HUES64 (cell line): ENCODE results near the gene TSHR.
"Not testable (repeated sequence)": the region's sequence is repeated elsewhere in the genome, so short reads cannot be mapped to it uniquely, and the experiment has no call there.

ENCODE experiments used
- H3K27ac ChIP-seq: 2 replicates; pipeline ENCODE4 v1.7.0; 2013; ENCODE audit warnings: low read depth, low read length, inconsistent platforms
- H3K27me3 ChIP-seq: 2 replicates; pipeline ENCODE4 v1.6.1; 2013; ENCODE audit warnings: mild to moderate bottlenecking, low read length; ENCODE audit not compliant: insufficient read depth
- H3K36me3 ChIP-seq: 2 replicates; pipeline ENCODE4 v1.6.1; 2013; ENCODE audit warnings: mild to moderate bottlenecking, low read length; ENCODE audit not compliant: insufficient read depth
- H3K4me1 ChIP-seq: 2 replicates; pipeline ENCODE4 v1.6.1; 2013; ENCODE audit warnings: mild to moderate bottlenecking, low read length, moderate library complexity; ENCODE audit not compliant: insufficient read depth
- H3K4me3 ChIP-seq: 2 replicates; pipeline ENCODE4 v1.5.1; 2013; ENCODE audit warnings: mild to moderate bottlenecking, low read length, moderate library complexity
- H3K9ac ChIP-seq: 2 replicates; pipeline ENCODE4 v1.6.1; 2013; ENCODE audit warnings: mild to moderate bottlenecking, low read depth, low read length
- H3K9me3 ChIP-seq: 2 replicates; pipeline ENCODE4 v1.6.1; 2013; ENCODE audit warnings: low read depth, low read length; ENCODE audit not compliant: insufficient read depth
- WGBS: fragments of 150-250, 120-280 bp; methylation state at CpG from one replicate; pipeline ENCODE4 v1.1.7; 2013; ENCODE audit warnings: missing lambda C conversion rate; 5-methylcytosine and 5-hydroxymethylcytosine counted together

Gene TSHR

DNA sequence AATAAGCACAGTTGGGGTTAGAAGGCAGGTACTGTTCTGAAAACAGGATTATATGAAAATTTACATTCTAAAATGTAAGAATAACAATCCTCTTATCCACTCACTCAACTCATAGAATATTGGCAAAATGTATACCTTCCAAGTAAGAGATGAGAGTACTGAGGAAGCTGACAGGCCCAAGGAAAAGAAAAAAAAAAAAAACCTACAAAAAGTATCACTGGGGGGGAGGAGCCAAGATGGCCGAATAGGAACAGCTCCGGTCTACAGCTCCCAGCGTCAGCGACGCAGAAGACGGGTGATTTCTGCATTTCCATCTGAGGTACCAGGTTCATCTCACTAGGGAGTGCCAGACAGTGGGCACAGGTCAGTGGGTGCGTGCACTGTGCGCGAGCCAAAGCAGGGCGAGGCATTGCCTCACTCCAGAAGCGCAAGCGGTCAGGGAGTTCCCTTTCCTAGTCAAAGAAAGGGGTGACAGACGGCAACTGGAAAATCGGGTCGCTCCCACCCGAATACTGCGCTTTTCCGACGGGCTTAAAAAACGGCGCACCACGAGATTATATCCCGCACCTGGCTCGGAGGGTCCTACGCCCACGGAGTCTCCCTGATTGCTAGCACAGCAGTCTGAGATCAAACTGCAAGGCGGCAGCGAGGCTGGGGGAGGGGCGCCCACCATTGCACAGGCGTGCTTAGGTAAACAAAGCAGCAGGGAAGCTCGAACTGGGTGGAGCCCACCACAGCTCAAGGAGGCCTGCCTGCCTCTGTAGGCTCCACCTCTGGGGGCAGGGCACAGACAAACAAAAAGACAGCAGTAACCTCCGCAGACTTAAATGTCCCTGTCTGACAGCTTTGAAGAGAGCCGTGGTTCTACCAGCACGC is 158.8 kb downstream of the TSHR start:
- not testable (repeated sequence) for H3K27me3 ChIP-seq, H3K4me3 ChIP-seq, H3K9me3 ChIP-seq, H3K27ac ChIP-seq, H3K4me1 ChIP-seq, H3K9ac ChIP-seq, H3K36me3 ChIP-seq
- WGBS: 31% methylated on average over 34 of the region's 34 CpGs

DNA sequence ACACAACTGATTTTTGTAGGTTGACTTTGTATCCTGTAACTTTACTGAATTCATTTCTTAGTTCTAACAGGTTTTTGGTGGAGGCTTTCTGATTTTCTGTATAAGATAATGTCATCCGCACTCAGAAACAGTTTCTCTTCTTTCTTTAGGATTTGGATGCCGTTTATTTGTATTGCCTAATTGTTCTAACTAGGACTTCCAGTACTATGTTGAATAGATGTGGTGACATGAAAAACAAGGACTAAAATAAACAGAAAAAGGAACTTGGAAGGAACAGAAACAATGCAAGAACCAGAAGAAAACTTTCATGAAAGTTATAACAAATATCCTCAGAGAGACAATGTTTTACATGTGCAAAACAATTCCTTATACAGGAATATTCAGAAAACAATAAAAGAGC is 165.1 kb downstream of the TSHR start:
- no peak overlapping the region for H3K4me3 ChIP-seq
- 100% methylated on average over 1 of the region's 2 CpGs for WGBS
- H3K4me1 ChIP-seq: no peaks in the 10 kb centered on the region
- no peak overlapping the region for H3K9ac ChIP-seq
- H3K9me3 ChIP-seq: no peaks in the 10 kb centered on the region
- no peaks in the 10 kb centered on the region for H3K27me3 ChIP-seq
- no peaks in the 10 kb centered on the region for H3K36me3 ChIP-seq
- H3K27ac ChIP-seq: no peak overlapping the region

DNA sequence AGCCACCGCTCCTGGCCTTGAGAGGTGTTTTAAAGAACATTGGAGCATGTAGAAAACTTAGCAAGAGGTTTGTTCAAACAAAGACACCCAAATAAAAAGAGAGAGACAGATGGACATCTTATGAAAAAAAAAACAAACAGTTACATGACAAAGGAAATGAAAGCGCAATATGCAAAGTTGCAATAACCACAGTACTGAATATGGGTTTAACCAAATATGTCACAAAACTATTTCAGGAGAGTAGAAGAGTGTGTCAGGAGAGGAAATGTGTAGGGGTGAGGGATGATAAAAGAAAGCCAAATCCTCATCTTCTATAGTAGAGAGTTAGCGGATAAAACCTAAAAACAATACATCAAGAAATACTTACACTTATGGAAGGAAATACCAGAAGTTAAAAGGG is 166.9 kb downstream of the TSHR start:
- H3K4me1 ChIP-seq: no peaks in the 10 kb centered on the region
- H3K27me3 ChIP-seq: no peaks in the 10 kb centered on the region
- no peak overlapping the region for H3K27ac ChIP-seq
- no peak overlapping the region for H3K4me3 ChIP-seq
- H3K9me3 ChIP-seq: no peaks in the 10 kb centered on the region
- 44% methylated on average over 1 of the region's 3 CpGs for WGBS
- no peak overlapping the region for H3K9ac ChIP-seq
- H3K36me3 ChIP-seq: no peaks in the 10 kb centered on the region

DNA sequence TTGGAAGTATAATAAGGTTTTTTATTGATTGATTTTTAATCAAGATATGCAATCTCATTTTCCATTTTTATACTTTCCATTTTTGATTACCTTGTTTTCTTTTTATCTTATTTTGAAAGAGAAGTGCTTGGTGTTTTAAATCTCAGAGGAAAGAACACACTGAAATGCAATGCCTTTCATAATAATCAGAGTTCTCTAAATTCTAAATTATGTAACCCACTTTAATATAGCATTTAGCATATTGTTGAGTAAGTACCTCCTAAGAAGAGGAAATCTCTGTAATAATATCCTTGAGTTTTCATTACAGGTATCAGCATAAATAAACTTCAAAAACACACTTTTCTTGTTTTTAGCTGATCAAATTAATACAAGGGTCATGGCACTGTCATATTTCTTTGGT is 168.4 kb downstream of the TSHR start:
- Histone ChIP-seq H3K9ac (no peak overlapping the region), H3K36me3 (no peaks in the 10 kb centered on the region), H3K27ac (no peak overlapping the region), H3K9me3 (no peaks in the 10 kb centered on the region), H3K27me3 (no peaks in the 10 kb centered on the region), H3K4me1 (no peaks in the 10 kb centered on the region), H3K4me3 (no peak overlapping the region)

DNA sequence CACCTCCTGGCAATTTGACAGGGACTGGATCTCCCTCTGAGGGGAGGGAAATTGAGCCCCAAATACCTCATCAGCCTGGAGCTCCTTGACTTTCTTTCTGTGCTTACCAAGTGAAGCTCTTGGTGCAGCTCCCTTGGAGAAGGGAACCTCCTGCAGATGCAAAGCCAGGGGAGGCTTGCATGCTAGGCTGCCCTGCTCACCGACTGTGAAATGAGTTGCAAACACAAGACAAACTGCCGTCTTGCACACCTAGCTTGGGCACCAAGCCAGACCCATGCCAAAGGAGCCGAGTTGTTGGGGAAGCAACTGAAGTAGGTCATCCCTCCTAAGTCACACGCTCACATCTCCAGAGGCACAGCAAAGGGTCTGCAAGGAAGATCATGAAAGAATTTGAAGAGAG is 170.1 kb downstream of the TSHR start:
- Histone ChIP-seq H3K27ac (no peak overlapping the region), H3K4me3 (no peak overlapping the region), H3K9ac (no peak overlapping the region), H3K9me3 (no peaks in the 10 kb centered on the region), H3K4me1 (no peaks in the 10 kb centered on the region), H3K27me3 (no peaks in the 10 kb centered on the region), H3K36me3 (no peaks in the 10 kb centered on the region)
- WGBS: 84% methylated on average over 4 of the region's 4 CpGs

DNA sequence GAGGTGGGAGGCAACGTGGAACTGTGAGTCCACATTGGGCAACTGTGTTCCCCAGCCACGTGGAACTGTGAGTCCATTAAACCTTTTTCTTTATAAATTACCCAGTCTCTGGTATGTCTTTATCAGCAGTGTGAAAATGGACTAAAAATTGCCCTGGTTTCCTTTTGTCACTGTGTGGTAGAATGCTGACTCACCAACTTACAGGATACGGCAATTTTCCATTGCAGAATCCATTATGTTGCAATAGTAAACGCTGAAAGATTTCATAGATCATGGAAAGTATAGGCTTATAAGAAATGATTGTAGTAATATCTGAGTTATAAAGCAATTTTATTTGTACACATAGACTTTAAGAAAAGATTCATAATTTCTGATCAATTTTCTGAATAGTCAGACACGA is 172.4 kb downstream of the TSHR start:
- Histone ChIP-seq H3K9ac (no peak overlapping the region), H3K27me3 (no peaks in the 10 kb centered on the region), H3K9me3 (no peaks in the 10 kb centered on the region), H3K4me3 (no peak overlapping the region), H3K4me1 (no peaks in the 10 kb centered on the region), H3K27ac (no peak overlapping the region), H3K36me3 (no peaks in the 10 kb centered on the region)
- WGBS: 99% methylated on average over 3 of the region's 5 CpGs

DNA sequence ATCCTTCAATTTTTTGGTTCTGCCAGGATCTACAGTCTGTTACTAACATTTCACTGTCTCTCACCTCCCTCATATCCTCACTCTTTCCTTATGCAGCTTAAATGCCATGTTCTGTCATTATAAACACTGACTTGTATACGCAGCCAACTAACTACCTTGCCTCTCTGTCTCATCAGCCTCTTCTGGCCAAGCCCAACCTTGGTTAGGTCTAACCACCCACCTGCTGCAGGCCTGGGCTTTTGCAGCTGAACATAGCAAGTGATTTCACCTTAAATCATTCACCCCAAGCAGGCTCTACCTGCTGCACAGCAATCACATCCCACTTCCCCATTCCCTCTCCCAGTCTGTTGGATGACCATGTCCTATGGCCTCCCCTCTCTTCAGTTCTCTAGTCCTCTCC is 173.8 kb downstream of the TSHR start:
- Histone ChIP-seq H3K4me3 (no peak overlapping the region), H3K36me3 (no peaks in the 10 kb centered on the region), H3K9ac (no peak overlapping the region), H3K27me3 (no peaks in the 10 kb centered on the region), H3K4me1 (no peaks in the 10 kb centered on the region), H3K27ac (no peak overlapping the region), H3K9me3 (no peaks in the 10 kb centered on the region)
- 88% methylated on average over 1 of the region's 1 CpG for WGBS

DNA sequence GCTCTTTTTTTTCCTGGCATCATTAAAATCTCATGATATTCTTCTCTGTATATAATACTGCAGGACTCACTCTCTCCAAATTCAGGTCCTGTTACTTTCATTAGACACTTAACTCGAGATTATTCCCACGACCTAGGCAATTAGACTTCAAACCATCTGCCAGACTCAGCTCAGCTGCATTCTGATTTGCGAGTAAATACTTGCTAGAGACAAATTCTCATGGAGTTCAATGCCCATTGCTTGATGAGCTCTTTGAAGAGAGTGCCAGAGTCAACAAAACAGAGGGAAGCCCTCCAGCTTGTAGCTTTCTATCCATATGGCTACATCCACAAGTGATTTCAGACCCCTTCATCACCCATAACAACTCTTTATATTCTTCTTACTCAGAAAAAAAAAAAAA is 177.0 kb downstream of the TSHR start:
- H3K4me3 ChIP-seq: no peak overlapping the region
- no peak overlapping the region for H3K27ac ChIP-seq
- WGBS: 80% methylated on average over 3 of the region's 3 CpGs
- no peaks in the 10 kb centered on the region for H3K4me1 ChIP-seq
- H3K9me3 ChIP-seq: no peaks in the 10 kb centered on the region
- H3K36me3 ChIP-seq: no peaks in the 10 kb centered on the region
- H3K27me3 ChIP-seq: no peaks in the 10 kb centered on the region
- H3K9ac ChIP-seq: no peak overlapping the region

DNA sequence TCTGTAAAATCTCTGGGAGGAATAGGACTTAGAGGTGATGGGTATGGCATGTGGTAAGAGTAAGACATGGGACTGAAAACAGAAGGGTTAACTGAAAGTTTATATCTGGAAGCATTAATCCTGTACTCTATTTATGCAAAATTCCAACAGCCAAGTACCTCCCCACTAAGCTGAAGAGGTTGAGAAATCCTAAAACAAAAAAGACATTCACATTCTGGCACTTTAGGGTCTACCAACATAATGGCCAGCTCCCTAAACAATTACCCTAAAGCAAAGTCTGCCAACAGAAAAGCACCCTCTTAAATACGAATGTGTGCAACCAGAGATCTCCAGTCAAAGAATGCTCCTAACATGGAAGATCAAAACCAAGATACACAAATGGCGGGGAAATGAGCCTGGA is 178.0 kb downstream of the TSHR start:
- Histone ChIP-seq H3K4me3 (no peak overlapping the region), H3K4me1 (no peaks in the 10 kb centered on the region), H3K27ac (no peak overlapping the region), H3K27me3 (no peaks in the 10 kb centered on the region), H3K9me3 (no peaks in the 10 kb centered on the region), H3K36me3 (no peaks in the 10 kb centered on the region), H3K9ac (no peak overlapping the region)
- WGBS: 91% methylated on average over 2 of the region's 2 CpGs

DNA sequence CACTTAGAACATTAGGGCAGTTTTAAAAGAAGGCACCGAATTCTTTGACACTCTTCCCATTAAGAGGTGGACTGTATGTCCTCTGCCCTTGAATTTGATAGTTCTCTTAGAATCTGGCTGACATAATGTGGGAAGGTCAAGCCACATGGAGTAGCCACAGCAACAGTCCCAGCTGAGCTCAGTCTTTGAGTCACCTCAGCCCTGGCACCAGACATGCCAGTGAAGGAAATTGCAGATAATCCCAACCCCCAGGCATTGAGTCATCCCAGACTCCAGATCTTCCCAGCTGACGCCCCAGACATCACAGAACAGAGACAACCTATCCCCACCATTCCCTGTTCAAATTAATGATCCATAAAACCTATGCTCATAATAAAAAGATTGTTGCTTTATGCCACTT is 181.9 kb downstream of the TSHR start:
- Histone ChIP-seq H3K27me3 (no peaks in the 10 kb centered on the region), H3K4me3 (no peak overlapping the region)
- WGBS: 74% methylated on average over 2 of the region's 2 CpGs

DNA sequence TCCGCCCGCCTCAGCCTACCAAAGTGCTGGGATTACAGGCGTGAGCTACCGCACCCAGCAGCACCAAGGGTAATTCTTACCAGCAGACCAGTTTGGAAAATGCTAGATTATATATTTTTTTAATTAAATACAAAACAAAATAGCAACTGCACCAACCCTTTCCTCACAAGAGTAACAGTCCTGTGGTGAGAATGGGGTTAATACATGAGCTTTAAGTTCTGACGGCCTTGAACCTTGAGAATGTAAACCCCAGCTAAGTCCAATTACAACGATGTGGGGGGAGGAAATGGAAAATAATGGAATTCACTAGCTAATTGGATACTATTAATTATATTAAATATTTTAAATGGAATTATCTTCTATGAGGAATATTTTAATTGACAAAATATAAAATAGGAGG is 183.0 kb downstream of the TSHR start:
- Histone ChIP-seq H3K4me3 (no peak overlapping the region), H3K9me3 (no peaks in the 10 kb centered on the region), H3K9ac (no peak overlapping the region), H3K36me3 (no peaks in the 10 kb centered on the region), H3K27me3 (no peaks in the 10 kb centered on the region), H3K4me1 (no peaks in the 10 kb centered on the region), H3K27ac (no peak overlapping the region)
- WGBS: 94% methylated on average over 6 of the region's 6 CpGs

More for the DNA sequence above, 181.9 kb downstream of the TSHR start:
- Histone ChIP-seq H3K36me3 (no peaks in the 10 kb centered on the region), H3K27ac (no peak overlapping the region), H3K4me1 (no peaks in the 10 kb centered on the region), H3K9ac (no peak overlapping the region), H3K9me3 (no peaks in the 10 kb centered on the region)

DNA sequence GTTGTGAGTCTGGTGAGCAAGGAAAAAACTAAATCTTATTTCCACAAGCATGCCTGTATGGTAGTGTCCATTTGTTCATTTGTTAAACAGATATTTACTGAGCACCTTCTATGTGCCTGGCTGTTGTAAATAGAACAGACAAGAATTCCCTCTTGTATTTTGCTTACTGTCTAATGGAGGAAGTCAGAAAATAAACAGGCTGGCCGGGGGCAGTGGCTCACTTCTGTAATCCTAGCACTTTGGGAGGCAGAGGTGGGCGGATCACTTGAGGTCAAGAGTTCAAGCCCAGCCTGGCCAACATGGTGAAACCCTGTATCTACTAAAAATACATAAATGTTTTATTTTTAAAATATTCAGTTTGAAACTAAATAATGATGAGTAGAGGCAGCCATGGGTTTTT is 186.0 kb downstream of the TSHR start:
- Histone ChIP-seq H3K4me3 (no peak overlapping the region), H3K9me3 (no peaks in the 10 kb centered on the region), H3K36me3 (no peaks in the 10 kb centered on the region), H3K27ac (no peak overlapping the region), H3K9ac (no peak overlapping the region), H3K27me3 (no peaks in the 10 kb centered on the region), H3K4me1 (no peaks in the 10 kb centered on the region)
- 85% methylated on average over 2 of the region's 2 CpGs for WGBS
